SU-DHL-6 (cell line): ENCODE data around the gene RNF5.

Experiments
- CTCF ChIP-seq: fragments of 200-600 bp; sonication (generic); IDR thresholded peaks from one replicate; pipeline ENCODE4 v1.5.1; 2017; ENCODE audit warnings: antibody characterized with exemption, mild to moderate bottlenecking, low read length, moderate library complexity; ENCODE audit not compliant: insufficient read depth, poor library complexity, severe bottlenecking
- EZH2phosphoT487 ChIP-seq: fragments of 200-600 bp; sonication (generic), shearing (Covaris generic); conservative IDR thresholded peaks from 2 replicates; pipeline ENCODE4 v1.6.1; 2018; ENCODE audit warnings: mild to moderate bottlenecking, antibody characterized with exemption, low read length, moderate library complexity, mixed read lengths

GRCh38 chr6:32175711-32176475 is 2.3 kb upstream of the RNF5 start, which contains the start of gene AGPAT1:
- TF ChIP-seq CTCF = no peak
- TF ChIP-seq EZH2phosphoT487 = no peak
